Neural cell (in vitro differentiated cells): ENCODE measurements around the gene INSRR. TPM values are rescaled to one million over a fixed set of nuclear protein-coding genes. Genes with fewer than 3 reads are reported as not detected.

ENCODE experiments used
- H2AFZ ChIP-seq: fragments of 200-600, 300-800 bp; sonication (generic), shearing (Covaris generic); 2 replicates; pipeline ENCODE4 v1.6.0; 2014; ENCODE audit warnings: low read depth, mild to moderate bottlenecking, antibody characterized with exemption, low read length, moderate library complexity
- H3F3A ChIP-seq: fragments of 200-600 bp; shearing (Covaris generic); 2 replicates; pipeline ENCODE4 v1.6.1; 2016; ENCODE audit warnings: mild to moderate bottlenecking, moderate library complexity, mixed read lengths, antibody characterized with exemption, low read length; ENCODE audit not compliant: insufficient read depth, poor library complexity, severe bottlenecking
- H3K27ac ChIP-seq: fragments of 200-600, 300-800 bp; sonication (generic), shearing (Covaris generic); 2 replicates; pipeline ENCODE4 v1.5.1; 2014; ENCODE audit warnings: mild to moderate bottlenecking, low read length, moderate library complexity
- H3K27me3 ChIP-seq: fragments of 300-800, 200-600 bp; sonication (generic), shearing (Covaris generic); 2 replicates; pipeline ENCODE4 v1.6.0; 2014; ENCODE audit warnings: mild to moderate bottlenecking, low read depth, low read length, moderate library complexity; ENCODE audit not compliant: insufficient read depth
- H3K36me3 ChIP-seq: fragments of 300-800, 200-600 bp; sonication (generic), shearing (Covaris generic); 2 replicates; pipeline ENCODE4 v1.5.1; 2014; ENCODE audit warnings: mild to moderate bottlenecking, antibody characterized with exemption, low read length, moderate library complexity; ENCODE audit not compliant: insufficient read depth
- H3K4me2 ChIP-seq: fragments of 300-800, 200-600 bp; sonication (generic), shearing (Covaris generic); 2 replicates; pipeline ENCODE4 v1.6.0; 2014; ENCODE audit warnings: mild to moderate bottlenecking, low read length
- H3K4me3 ChIP-seq: fragments of 300-800, 200-600 bp; sonication (generic), shearing (Covaris generic); 2 replicates; pipeline ENCODE4 v1.5.1; 2014; ENCODE audit warnings: mild to moderate bottlenecking, low read length, moderate library complexity
- H3K79me2 ChIP-seq: fragments of 200-600 bp; shearing (Covaris generic); replicated peaks from 2 replicates; pipeline ENCODE4 v1.6.0; 2014; ENCODE audit warnings: mild to moderate bottlenecking, low read length, moderate library complexity; ENCODE audit not compliant: insufficient read depth
- H3K9ac ChIP-seq: fragments of 300-800, 200-600 bp; sonication (generic), shearing (Covaris generic); 2 replicates; pipeline ENCODE4 v1.6.1; 2016; ENCODE audit warnings: mild to moderate bottlenecking, low read length, mixed read lengths
- H3K9me2 ChIP-seq: fragments of 200-600 bp; shearing (Covaris generic); 2 replicates; pipeline ENCODE4 v1.6.1; 2016; ENCODE audit warnings: mild to moderate bottlenecking, low read length, mixed read lengths; ENCODE audit not compliant: insufficient read depth
- H3K9me3 ChIP-seq: fragments of 200-600, 300-800 bp; sonication (generic), shearing (Covaris generic); 2 replicates; pipeline ENCODE4 v1.6.1; 2016; ENCODE audit warnings: mild to moderate bottlenecking, mixed run types, low read length, moderate library complexity, mixed read lengths
- H4K20me1 ChIP-seq: fragments of 200-600 bp; shearing (Covaris generic); 2 replicates; pipeline ENCODE4 v1.6.1; 2016; ENCODE audit warnings: mild to moderate bottlenecking, mixed run types; ENCODE audit not compliant: insufficient read depth
- CTCF ChIP-seq: fragments of 450-650 bp; IDR thresholded peaks from 2 replicates; pipeline ENCODE4 v1.5.1; 2014; ENCODE audit warnings: antibody characterized with exemption, mild to moderate bottlenecking, moderate library complexity; ENCODE audit not compliant: poor library complexity, severe bottlenecking
- EP300 ChIP-seq: fragments of 450-650 bp; conservative IDR thresholded peaks from 2 replicates; pipeline ENCODE4 v1.6.1; 2014; ENCODE audit warnings: antibody characterized with exemption, mild to moderate bottlenecking, moderate library complexity; ENCODE audit not compliant: poor library complexity, severe bottlenecking
- EZH2 ChIP-seq: fragments of 200-600, 300-800 bp; shearing (Covaris generic), sonication (generic); IDR thresholded peaks from 2 replicates; pipeline ENCODE4 v1.6.1; 2014; ENCODE audit warnings: antibody characterized with exemption, low read length, borderline replicate concordance, mild to moderate bottlenecking; ENCODE audit not compliant: insufficient read depth, poor library complexity, severe bottlenecking
- MXI1 ChIP-seq: fragments of 450-650 bp; conservative IDR thresholded peaks from 2 replicates; pipeline ENCODE4 v1.6.1; 2014; ENCODE audit warnings: antibody characterized with exemption, mild to moderate bottlenecking; ENCODE audit not compliant: poor library complexity, severe bottlenecking
- POLR2AphosphoS5 ChIP-seq: IDR thresholded peaks from 2 replicates; pipeline ENCODE4 v1.6.1; 2012
- RAD21 ChIP-seq: fragments of 450-650 bp; conservative IDR thresholded peaks from 2 replicates; pipeline ENCODE4 v1.6.1; 2014; ENCODE audit warnings: antibody characterized with exemption, mild to moderate bottlenecking, moderate library complexity
- REST ChIP-seq: IDR thresholded peaks from 2 replicates; pipeline ENCODE4 v1.6.1; 2012; ENCODE audit warnings: borderline replicate concordance
- SMC3 ChIP-seq: fragments of 450-650 bp; conservative IDR thresholded peaks from 2 replicates; pipeline ENCODE4 v1.6.1; 2014; ENCODE audit warnings: antibody characterized with exemption, mild to moderate bottlenecking, moderate library complexity; ENCODE audit not compliant: poor library complexity
- TAF1 ChIP-seq: IDR thresholded peaks from 2 replicates; pipeline ENCODE4 v1.6.1; 2012; ENCODE audit warnings: low read depth
- polyA plus RNA-seq: library from polyadenylated mRNA; depleted of rRNA; stranded (reverse); fragments of >200 nt; gene quantifications from 2 replicates; pipeline ENCODE4 v1.2.3, GENCODE V29; 2014

The INSRR gene
- polyA plus RNA-seq, 1 donor from 2014 or later = 3.0 TPM

GRCh38 chr1:156822680-156823079, 36.2 kb downstream of the INSRR start:
- Histone ChIP-seq H3K27me3 (peaks cover 2% of the 10 kb centered on the region), H3K79me2 (no peaks in the 10 kb centered on the region), H3K9me2 (no peaks in the 10 kb centered on the region), H3K36me3 (no peaks in the 10 kb centered on the region), H4K20me1 (no peaks in the 10 kb centered on the region), H3K27ac (no peak overlapping the region), H3K4me2 (no peak overlapping the region), H3K9me3 (no peaks in the 10 kb centered on the region), H3F3A (no peaks in the 10 kb centered on the region), H3K9ac (no peak overlapping the region), H3K4me3 (no peak overlapping the region), H2AFZ (no peak overlapping the region)
- TF ChIP-seq SMC3 (no peak), REST (no peak), CTCF (no peak), TAF1 (no peak), EP300 (no peak), POLR2AphosphoS5 (no peak), MXI1 (no peak), RAD21 (no peak), EZH2 (no peak)

- no peak overlapping the region for H3K9ac ChIP-seq
These were observed 37.1 kb downstream of the INSRR start for GRCh38 chr1:156821801-156822200.

More at GRCh38 chr1:156821801-156822200, 37.1 kb downstream of the INSRR start:
- no peaks in the 10 kb centered on the region for H3K36me3 ChIP-seq
- TF ChIP-seq TAF1 (no peak), EZH2 (no peak), CTCF (no peak), MXI1 (no peak), EP300 (no peak), REST (no peak), POLR2AphosphoS5 (no peak), RAD21 (no peak), SMC3 (no peak)
- H3K79me2 ChIP-seq = no peaks in the 10 kb centered on the region
- H3K9me2 ChIP-seq = no peaks in the 10 kb centered on the region
- H3K27ac ChIP-seq = no peak overlapping the region
- no peaks in the 10 kb centered on the region for H3K9me3 ChIP-seq
- H2AFZ ChIP-seq = no peak overlapping the region
- H4K20me1 ChIP-seq = no peaks in the 10 kb centered on the region
- no peak overlapping the region for H3K4me2 ChIP-seq
- no peaks in the 10 kb centered on the region for H3F3A ChIP-seq
- H3K27me3 ChIP-seq = peaks cover 2% of the 10 kb centered on the region
- H3K4me3 ChIP-seq = no peak overlapping the region
